Vagina (tissue), 2 donors: ENCODE results near the gene SMARCD1.

Experiments used
- POLR2A ChIP-seq, 2 donors: fragments of 450-650 bp; IDR thresholded peaks; one replicate each; pipeline ENCODE4 v1.6.1; 2017; ENCODE audit warnings: antibody characterized with exemption in 2 of 2, mild to moderate bottlenecking in 2 of 2, moderate library complexity in 2 of 2
- POLR2AphosphoS5 ChIP-seq, 2 donors: sonication (generic); formaldehyde crosslinking; IDR thresholded peaks; one replicate each; pipeline ENCODE4 v1.9.0; 2017; ENCODE audit warnings: antibody characterized with exemption in 2 of 2, mild to moderate bottlenecking in 2 of 2, low read depth in 1 of 2; ENCODE audit not compliant: insufficient read depth in 1 of 2
- TF ChIP-seq, protein P1 (sequence below), 3 experiments: fragments of 450-650 bp in 2 of 3; fragments of 200-600 bp in 1 of 3; sonication (generic) in 1 of 3; IDR thresholded peaks; one replicate each; pipeline ENCODE4 v1.5.1; 2017 to 2019; ENCODE audit warnings: antibody characterized with exemption in 3 of 3, mild to moderate bottlenecking in 2 of 3, moderate library complexity in 2 of 3

GRCh38 chr12:50051101-50051806 lies 33.9 kb upstream of the SMARCD1 start:
- TF ChIP-seq POLR2A (IDR thresholded peaks at IDR 0.05) (no peak), POLR2AphosphoS5 (IDR thresholded peaks at IDR 0.05; ENCODE audit: insufficient read depth in 1 of 2, low read depth in 1 of 2) (no peak)
- TF ChIP-seq, protein P1, sequence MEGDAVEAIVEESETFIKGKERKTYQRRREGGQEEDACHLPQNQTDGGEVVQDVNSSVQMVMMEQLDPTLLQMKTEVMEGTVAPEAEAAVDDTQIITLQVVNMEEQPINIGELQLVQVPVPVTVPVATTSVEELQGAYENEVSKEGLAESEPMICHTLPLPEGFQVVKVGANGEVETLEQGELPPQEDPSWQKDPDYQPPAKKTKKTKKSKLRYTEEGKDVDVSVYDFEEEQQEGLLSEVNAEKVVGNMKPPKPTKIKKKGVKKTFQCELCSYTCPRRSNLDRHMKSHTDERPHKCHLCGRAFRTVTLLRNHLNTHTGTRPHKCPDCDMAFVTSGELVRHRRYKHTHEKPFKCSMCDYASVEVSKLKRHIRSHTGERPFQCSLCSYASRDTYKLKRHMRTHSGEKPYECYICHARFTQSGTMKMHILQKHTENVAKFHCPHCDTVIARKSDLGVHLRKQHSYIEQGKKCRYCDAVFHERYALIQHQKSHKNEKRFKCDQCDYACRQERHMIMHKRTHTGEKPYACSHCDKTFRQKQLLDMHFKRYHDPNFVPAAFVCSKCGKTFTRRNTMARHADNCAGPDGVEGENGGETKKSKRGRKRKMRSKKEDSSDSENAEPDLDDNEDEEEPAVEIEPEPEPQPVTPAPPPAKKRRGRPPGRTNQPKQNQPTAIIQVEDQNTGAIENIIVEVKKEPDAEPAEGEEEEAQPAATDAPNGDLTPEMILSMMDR (IDR thresholded peaks at IDR 0.05): no peak
